A204.1 (cell line): ENCODE measurements around the gene C17orf114.
"Not testable (repeated sequence)": the region's sequence is repeated elsewhere in the genome, so short reads cannot be mapped to it uniquely, and the experiment has no call there.

Source experiments
- FAIRE-seq: peaks from 2 replicates; lab custom pipeline; 2012; peaks lifted over from hg19 to GRCh38; lab: Jason Lieb, UNC

The C17orf114 gene

DNA sequence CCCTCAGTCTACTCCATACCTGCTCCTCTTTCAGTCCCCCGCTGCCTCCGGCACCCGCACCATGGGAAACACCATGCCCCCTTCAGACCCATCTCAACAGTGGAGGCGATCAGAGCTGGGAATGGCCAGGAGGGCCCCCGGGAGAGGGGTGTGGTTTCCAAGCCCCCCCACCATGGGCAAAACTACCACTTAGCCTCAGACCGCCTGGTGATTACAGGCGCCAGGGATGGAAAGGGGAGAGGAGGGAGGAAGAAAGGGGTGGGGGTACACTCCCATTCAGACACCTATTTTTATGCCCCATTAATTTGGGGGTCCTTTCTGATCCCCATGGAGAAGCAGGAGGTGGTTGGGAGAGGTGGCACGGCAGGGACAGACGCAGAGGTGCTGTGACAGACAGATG, at the start of gene C17orf114:
TSS of gene C17orf114 (minus strand) at position 101 of the 400 bp plus-strand sequence.
- FAIRE-seq: no peak

DNA sequence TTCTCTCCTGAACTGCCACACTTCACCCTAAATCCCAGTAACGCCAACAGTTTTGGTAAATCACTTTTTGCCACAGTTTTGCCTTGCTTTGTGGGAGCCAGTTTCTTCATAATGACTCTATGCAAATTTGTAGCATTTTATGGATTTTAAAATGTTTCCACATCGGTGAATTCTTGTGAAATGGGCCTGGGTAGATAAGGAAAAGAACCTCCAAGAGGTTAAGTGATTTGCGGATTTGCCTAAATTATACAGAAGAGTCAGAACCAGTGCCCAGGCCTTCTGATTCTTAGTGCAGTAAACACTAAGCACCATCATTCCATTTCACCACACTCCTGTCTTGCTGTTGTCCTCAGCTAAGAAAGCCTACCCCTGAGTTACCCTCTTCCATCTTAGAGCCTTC, 49.0 kb upstream of the C17orf114 start:
- FAIRE-seq: no peak

- no peak for FAIRE-seq
These were observed 48.1 kb upstream of the C17orf114 start for GRCh38 chr17:4850246-4850645.

DNA sequence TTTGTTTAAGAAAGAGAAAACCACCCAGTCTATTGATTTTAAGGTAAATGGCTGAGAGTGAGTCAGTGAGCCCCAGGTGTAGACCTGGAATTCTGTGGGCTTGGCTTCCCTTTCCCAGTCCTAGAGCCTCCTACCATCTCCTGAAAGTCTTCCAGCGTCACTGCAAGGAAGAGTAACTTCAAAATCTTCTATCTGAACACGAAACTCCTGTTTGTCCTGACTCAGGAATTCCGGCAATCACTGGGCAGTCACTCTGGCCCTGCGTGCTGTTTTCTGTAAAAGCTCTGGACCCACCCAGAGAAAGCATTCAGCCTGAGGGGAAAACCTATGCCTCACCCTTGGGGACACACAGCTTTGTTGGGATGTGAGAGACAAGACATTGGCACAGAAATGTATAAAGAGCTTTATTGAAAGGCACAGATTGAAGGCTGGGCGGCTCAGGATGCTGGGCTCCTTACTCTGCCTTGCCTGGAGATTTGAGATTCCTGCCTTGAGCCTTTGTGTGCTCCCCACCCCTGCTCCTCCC, 46.9 kb upstream of the C17orf114 start:
- no peak for FAIRE-seq

DNA sequence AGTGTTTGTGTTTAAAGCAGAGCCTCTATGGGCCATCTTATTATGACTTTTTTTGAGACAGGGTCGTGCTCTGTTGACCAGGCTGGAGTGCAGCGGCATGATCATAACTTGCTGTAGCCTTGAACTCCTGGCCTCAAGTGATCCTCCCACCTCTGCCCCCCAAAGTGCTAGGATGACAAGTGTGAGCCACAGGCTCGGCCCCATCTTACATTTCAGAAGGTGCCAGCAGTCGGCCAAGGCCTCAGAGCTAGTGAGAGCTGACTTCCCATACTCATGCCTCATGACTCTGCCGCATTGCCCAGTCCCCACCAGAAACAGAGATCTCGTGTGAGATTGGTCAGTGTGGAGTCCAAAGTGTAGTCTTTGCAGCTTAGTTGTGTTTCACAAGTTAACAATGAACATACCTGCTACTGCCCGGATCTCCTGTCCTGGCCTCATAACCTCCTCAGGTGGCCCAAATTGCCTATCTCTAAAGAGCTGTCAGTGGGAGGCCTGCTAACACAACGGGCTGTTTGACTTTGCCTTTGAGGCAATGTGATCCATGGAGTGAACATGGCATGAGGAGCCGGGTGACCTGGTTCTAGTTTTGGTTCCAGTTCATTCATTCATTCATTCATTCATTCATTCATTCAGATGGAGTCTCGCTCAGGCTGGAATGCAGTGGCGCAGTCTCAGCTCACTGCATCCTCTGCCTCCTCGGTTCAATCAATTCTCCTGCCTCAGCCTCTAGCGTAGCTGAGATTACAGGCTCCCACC, 44.7 kb upstream of the C17orf114 start:
- FAIRE-seq: no peak

GRCh38 chr17:4845118-4845517, 43.0 kb upstream of the C17orf114 start:
- no peak for FAIRE-seq

DNA sequence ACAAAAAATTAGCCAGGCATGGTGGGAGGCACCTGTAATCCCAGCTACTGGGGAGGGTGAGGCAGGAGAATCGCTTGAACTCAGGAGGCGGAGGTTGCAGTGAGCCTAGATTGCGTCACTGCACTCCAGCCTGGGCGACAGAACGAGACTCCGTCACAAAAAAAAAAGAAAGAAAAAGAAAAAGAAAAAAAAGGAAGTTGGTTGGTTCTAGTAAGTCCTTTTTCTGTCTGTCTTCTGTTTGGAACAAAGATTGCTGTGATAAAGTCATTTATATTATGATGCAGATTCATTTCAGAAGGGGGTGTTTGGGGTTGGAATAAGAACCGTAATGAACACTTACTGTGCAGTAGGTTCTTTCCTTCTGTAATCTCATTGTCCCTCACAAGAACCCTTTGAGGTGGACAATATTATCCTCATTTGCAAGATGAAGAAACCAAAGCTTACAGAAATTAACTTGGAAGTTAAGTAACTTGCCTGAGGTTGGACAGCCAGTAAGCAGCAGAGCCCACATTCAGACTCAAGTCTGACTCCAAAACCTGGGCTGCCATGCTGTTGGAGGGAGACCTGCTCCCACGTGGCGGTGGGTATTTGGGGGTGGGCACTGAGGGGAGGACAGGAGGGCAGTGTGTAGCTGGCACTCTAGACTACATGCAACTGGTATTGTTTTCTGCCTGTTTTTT, 41.3 kb upstream of the C17orf114 start:
- FAIRE-seq: no peak

- no peak for FAIRE-seq
These were observed 40.2 kb upstream of the C17orf114 start for GRCh38 chr17:4842376-4842775.

DNA sequence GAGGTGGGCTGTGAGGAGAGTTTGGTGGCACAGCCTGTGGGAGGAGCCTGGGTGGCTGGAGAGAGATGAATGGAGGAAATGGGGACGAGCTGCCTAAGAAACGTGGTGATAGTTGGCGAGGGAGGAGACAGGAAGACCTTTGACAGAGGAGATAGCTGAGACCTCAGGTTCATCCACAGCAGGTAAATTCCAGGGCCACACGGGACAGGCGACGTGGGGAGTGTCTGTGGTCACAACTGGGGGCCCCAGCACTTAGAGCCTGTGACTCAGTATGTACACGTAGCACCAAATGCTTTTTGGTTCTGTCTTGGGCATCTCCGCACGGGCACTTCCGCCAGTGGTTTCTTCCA, 38.7 kb upstream of the C17orf114 start:
- FAIRE-seq: no peak

DNA sequence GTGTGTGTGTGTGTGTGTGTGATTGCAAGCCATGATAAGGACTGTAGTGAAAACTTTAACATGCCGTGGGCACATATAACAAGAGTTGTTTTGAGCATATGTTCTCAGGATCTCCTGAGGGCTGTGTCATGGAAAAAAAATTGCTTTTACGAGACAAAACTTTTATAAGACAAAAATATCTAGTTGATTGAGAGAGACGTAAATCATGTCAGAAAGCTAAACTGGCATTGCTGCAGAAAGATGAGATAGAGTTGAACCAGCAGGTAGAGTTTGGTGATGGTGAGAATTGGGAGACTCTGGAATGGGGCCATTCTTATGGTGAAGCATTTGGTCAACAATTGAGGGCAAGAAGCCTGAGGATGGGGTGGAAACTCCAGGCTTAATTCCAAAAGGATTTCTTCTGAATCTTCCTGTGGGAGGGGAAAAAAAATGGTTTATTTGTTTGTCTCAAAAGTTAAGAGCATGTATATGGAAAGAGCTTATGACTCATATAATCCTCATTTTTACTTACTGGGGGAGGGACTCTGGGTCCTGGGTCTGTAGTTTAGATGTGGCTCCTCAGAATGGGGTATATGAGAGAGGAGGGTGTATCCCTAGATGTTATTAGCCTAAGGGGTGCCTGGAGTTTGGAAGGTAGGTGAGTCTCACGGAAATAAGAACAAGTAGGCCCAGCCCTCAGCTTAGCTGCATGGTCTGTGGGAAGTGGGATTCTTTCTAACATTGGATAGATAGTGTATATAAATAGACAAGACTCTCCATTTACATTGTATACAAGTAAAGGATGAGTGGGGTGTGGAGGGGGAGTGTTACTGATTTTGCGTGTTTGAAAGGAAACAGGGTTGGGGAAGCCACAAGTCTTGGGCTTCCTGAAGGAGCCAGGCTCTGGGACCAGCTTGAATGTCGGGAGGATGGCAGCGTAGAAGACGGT, 38.1 kb upstream of the C17orf114 start:
- no peak for FAIRE-seq

DNA sequence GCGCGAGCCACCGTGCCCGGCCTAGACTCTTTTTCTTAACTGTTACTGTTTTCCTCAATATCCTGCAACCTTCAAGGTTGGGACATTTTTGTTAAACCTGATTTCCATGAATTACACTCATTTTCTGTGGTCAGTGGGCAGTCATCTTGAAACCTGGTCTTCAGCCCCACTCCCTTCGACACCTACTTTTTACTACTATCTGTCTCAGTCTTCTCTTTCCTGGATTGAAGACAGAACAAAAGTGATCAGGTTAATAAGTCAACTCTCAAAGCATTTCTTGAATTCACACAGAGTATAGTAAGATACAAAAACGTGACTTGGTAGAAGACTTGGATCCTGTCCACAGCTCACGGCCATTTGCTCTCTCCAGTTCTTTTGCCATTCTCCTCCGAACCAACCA, 37.1 kb upstream of the C17orf114 start:
- FAIRE-seq: no peak

DNA sequence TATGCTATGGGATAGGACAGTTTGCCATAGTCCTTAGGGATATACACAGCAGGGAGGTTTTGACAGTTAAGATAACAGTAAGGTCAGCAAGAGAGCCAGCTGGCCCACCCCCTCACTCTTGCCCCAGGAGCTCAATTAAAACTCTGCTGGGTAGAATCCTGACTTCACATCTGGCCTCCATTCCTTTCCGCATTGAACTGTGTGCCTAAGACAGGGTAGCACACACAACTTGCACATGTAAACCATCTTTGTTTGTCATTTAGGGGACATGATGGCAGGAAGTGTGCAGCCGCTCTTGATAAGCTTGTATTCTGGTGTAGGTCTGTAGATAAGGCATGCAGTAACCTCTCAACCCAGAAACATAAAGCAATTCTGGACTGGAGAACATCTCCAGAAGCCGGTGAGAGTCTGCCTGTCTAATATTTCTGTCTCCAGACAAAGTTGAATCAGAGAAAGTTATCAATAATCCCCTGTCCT, 36.2 kb upstream of the C17orf114 start:
- FAIRE-seq: no peak

GRCh38 chr17:4837471-4838308, 35.6 kb upstream of the C17orf114 start:
- no peak for FAIRE-seq

- no peak for FAIRE-seq
These were observed 34.1 kb upstream of the C17orf114 start for GRCh38 chr17:4836221-4836620.

- no peak for FAIRE-seq
These were observed 32.5 kb upstream of the C17orf114 start for GRCh38 chr17:4834681-4835020.

- no peak for FAIRE-seq
These were observed 32.0 kb upstream of the C17orf114 start for GRCh38 chr17:4833941-4834680.

GRCh38 chr17:4833178-4833940, 31.2 kb upstream of the C17orf114 start, which contains the start of gene MINK1:
Gene MINK1 (plus strand): TSS chr17:4833340. CDS start chr17:4833584, 244 bp downstream.
- FAIRE-seq: no peak

GRCh38 chr17:4832829-4833177, 30.7 kb upstream of the C17orf114 start:
- FAIRE-seq: not testable (repeated sequence)

DNA sequence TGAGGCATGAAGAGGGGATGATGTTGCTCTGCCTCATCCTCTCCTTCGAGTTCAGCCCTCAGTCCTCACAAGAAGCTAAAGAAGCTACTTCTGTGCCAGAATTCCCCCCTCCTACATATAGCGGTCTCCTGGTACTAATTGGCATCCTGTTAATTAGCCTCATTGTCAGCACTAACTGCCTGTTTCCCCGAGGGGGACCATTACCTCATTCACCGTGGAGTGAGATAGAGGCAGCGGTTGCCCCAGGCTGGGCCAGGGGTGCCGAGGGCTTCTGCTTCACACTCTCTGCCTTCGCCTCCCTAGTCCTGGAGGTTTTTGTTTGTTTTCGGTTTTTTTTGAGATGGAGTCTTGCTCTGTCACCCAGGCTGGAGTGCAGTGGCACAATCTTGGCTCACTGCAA, 25.3 kb upstream of the C17orf114 start:
- FAIRE-seq: no peak
